HG02981 (cell line): Measurements from ENCODE around the gene SNCG.

Experiments used
- ATAC-seq: cut with Tn5 transposase; IDR thresholded peaks from one replicate; pipeline ENCODE4 v1.9.1; 2021; ENCODE audit warnings: mild to moderate bottlenecking, moderate library complexity; ENCODE audit not compliant: unreplicated experiment

SNCG gene

DNA sequence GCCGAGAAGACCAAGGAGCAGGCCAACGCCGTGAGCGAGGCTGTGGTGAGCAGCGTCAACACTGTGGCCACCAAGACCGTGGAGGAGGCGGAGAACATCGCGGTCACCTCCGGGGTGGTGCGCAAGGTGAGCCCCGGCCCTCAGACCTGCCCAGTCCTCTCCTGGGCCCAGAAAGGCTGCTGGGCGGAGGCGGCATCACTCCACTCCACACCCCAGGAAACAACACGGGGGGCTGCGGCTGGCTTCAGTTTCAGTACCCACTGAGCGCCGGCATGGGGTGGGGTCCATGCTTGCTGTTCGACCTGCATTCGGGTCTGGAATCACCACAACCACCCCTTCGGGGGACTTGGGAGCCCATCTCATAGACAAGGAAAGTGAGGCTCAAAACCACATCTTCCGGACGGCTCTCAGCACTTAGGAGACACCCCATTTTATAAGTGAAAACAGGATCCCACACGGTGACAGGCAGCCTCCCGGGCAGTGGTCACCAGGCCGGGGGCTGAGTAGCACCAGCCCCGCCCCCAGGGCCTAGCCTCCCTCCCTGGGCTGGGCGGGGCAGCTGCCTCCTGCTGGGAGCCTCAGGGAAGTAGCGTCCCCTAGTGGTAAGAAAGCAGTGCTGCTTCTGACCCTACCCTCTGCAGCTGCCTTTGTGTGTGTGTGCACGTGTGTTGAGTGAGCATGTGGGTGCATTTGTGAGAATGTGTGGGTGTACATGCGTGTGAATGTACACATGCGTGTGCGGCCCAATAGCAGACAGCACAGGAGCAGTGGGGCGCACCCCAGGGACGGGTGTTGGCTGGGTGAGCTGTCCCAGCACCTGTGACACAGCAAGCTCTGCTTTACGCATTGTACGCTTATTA is 1.8 kb downstream of the SNCG start:
- ATAC-seq: peak; percentile 66

DNA sequence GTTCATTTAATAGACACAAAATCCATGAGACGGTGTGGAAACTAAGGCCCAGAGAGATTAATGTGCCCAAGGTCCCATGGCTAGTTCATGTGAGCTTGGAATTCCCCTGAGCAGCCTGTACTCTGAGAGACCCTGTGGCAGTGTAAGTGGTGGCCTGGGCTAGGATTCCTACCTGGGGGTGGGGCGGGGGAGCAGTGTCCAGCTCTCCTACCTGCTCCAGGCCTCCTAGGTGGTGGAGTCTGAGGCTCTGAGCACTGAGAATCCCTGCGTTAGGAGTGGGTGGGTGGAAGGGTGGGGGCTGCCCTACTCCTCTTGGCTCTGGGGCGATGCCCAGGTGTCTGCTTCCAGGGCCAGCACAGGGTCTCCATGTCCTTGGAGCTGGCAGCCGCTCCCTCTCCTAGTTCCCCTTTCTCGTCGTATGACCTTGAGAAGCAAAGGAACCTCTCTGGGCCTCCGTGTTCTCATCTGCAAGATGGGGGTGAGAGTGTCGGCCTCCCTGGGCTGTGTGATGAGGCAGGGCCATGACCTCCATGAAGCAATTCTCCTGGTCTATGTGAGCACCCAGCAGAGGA is 2.5 kb downstream of the SNCG start:
- no peak for ATAC-seq

DNA sequence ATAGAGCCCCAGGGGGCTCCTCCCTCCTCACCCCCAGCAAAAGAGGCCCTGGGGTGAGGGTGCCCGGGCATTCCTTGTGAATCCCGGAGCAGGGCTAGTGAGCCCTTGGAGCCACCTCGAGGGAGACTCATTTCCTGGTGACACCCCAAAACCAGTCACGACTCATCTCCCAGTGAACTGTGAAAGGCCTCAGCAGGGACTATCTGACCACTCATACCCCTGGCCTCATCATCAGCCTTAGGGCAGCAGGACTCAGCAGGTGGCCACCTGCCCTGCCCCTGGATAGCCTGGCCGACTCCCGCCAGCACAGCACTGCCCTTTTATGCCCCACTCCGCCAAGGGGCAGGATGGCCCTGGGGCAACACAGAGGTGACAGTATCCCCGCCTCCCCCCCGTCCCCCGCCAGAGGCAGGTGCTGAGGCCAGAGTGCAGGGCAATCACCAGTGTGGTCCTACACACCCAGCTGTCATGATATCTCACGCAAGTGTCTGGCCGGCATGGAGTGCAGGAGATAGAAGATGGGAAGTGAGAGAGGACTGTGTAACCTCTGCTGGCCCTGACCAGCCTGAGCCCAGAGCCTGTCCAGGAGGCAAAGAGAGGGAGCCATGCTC is 3.2 kb downstream of the SNCG start:
- no peak for ATAC-seq

DNA sequence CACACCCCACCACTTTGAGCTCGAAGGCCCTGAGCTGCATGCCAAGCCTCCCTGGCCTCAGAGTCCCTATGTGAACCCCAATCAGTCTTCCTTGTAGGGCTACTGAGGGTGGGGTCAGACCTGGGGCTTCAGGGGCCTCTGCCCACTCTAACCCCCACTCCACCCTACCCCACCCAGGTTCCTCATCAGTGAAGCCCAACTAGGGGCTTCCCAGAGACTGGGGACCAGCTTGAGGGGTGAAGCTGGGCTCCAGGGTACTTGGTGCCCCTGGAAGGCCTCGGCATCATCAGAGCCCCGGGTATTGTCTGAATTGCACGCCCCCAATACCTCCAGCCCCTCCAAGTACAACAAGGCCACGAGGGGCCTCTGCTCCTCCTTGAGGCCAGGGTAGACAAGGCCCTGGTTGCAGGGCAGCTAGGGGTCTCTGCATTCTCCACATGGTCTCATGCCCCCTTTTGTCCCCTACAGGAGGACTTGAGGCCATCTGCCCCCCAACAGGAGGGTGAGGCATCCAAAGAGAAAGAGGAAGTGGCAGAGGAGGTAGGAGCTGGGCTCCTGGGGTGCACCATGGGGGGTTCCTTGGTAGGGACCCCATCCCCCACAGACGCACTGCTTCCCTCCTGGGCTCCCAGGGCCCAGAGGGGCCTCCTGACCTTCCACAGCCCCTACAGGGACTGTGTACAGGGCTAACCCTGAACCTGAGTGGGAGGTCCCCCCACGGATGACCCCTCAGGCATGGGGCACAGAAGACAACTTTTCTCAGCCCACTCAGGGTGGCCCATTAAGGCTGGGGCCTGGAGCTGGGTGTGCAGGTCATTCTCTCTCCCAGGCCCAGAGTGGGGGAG is 4.0 kb downstream of the SNCG start:
- ATAC-seq: no peak

DNA sequence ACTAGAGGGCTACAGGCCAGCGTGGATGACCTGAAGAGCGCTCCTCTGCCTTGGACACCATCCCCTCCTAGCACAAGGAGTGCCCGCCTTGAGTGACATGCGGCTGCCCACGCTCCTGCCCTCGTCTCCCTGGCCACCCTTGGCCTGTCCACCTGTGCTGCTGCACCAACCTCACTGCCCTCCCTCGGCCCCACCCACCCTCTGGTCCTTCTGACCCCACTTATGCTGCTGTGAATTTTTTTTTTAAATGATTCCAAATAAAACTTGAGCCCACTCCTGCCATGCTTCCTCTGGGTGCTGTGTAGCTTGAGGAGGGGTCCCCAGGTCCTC is 4.5 kb downstream of the SNCG start:
- no peak for ATAC-seq

DNA sequence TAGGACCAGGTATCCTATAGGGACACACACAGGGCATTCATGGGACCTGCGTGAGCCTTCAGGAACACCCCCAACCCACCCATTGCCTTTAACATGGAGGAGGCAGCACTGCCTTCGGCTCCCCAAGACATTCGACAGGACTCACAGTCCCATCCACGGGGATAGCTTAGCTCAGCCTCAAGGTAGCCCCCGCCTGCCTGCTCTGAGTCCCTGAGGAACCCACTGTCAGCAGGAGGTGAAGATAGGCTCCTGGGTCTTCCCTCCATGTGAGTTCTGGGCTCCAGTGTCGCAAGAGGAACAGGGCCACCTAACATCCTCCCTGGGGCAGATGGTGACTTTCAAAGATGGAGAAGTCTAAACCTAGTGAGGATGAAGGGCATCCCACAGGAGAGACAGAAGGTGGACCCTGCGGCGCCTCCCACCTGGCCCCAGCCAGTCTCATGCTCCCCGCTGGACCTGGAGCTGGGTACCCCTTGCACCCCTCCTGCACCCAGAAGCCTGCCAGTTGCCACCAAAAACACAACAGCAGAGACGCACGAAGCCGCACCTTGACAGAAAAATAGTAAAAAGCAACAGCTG is 5.0 kb downstream of the SNCG start:
- ATAC-seq: no peak

DNA sequence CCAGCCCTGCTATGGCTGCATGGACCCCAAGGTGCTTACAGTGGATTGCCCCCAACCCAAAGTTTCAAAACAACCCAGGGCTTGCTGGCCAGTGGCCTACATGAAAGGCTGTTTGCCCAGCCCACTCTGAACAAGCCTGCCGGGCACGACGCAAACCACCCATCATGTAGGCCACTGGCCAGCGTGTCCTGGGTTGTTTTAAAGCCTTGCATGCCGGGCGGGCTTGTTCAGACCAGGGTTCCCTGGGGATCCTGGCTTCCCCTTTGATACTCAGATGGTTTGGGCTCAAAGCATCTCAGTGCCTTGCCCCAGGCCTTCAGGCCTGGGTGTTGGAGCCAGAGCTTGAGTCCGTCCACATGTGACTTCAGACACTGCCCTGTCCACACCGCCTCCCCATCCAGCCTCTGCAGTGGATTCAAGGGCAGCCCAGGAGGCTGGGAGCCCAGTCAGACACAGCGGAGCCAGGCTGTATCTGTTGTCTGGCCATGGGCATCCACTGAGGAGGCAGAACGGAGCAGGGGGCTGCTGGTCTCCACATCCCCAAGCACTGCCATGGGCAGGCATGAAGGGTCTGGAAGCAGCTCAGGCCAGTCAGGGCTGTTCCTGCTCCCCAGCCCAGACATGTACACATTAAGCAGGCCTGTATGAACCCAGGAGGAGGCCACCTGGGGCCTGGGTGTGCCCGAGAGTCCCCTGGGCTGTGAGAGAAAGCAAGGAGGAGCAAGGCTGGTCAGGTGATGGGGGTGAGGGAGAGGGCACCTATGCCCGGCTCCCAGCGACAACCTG is 5.9 kb downstream of the SNCG start:
- ATAC-seq: no peak

DNA sequence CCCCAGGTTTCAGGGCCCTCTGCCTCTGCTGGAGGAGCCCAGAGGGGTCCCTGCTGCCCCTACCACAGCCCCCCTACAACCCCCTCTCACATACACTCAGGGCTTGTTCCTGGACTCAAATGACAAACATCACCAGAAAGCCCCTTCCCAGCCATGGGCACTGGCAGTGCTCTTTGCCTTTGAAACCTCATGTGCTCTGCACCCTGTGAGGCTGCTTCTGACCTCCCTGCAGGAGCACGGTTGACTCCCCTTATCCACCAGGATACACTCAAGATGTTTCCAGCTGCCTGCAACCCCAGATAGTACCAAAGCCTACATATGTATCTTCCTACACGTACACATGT is 6.4 kb downstream of the SNCG start:
- no peak for ATAC-seq

DNA sequence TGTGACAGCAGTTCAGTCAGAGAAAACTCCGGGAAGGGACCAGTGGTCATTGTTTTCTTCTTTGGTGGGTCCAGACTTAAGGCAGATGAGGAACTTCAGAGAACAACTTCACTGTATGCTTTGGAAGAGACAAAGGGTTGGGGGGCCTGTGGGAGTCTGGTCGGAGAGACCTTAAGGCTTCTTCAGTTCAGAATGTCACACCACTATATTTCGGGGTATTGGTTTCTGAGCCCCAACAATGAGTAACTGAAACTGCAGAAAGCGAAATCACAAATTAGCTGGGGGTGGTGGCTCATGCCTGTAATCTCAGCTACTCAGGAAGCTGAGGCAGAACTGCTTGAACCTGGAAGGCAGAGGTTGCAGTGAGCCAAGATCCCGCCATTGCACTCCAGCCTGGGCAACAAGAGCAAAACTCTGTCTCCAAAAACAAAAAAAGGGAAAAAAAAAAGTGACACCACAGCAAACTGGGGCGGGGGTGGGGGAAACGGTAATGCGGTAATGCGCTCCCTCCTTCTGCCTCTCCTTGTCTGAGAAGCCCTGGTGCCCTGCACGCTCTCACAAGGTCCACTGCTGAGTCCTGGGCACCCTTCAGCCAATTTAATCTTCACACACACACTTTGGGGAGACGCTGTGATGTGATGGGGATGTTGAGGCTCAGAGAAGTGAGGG is 7.7 kb downstream of the SNCG start:
- ATAC-seq: no peak

DNA sequence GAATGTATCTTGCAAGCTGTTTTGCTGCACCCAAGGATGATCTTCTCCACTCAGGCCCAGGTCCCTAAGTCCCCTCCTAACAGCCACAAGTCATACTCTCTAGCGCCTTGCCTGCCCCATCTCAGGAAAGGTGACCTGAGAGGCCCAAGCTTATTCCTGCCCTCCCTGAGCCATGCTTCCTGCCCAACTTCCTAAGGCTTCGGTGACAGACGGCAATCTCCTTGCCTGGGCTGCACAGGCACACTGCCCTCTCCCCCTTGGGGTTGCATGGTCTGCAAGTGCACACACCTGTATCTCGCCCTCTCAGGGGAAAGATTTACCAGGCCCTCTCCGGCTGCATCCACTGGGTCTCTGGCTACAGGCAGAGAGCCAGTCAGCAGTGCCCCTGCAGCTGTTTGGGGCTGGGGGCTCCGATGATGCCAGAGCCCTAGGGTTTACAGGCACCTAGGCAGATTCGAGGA is 9.1 kb downstream of the SNCG start:
- no peak for ATAC-seq

DNA sequence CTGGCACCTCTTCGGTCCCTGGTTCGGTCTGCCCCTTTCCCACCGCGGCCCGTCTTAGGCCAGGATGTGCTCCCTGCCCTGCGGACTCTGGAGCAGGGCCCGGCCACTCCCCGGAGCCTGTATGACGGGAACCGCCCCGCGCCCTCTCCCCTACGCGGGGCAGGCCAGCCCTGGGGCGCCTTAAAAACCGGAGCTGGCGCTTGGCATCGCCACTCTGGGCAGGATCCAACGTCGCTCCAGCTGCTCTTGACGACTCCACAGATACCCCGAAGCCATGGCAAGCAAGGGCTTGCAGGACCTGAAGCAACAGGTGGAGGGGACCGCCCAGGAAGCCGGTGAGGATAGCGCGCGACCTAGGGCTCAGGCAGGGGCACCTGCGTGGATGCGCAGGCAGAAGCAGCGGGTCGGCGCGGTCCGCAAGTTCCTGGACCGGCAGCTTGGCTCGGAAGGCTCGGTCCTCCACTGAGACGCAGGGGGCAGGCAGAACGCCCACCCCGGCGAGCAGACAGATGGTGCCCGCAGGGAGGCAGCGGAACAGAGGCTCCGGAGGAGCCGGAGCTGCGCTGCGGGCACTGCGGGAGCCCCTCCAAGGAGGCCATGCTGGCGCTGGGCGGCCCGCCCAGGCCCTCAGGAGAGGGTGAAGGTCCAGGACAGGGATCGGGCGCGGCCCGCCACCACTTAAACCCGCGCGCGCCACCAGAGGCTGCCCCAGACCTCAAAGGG is 10.0 kb downstream of the SNCG start, which contains the start of gene ADIRF:
ADIRF (plus strand) TSS at position 212 of the 723 bp plus-strand sequence; CDS start at position 275, 63 bp downstream.
- no peak for ATAC-seq

DNA sequence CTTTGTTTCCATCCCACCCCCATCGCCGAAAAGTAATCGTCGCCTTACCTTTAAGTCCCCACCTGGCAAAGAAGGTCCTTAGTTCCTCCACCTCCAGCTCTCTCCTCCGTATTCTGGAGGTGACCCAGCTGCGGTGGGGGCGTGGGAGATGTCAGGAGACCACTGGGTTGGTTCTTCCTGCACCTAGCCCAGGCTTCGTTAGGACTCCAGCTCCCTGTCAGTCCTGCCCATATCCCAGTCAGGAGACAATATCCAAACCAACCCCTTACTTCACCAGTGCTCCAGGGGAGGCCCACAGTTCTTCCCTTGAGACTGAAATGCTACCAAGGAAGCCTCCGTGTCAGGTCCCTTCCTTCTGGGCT is 10.6 kb downstream of the SNCG start:
- no peak for ATAC-seq

DNA sequence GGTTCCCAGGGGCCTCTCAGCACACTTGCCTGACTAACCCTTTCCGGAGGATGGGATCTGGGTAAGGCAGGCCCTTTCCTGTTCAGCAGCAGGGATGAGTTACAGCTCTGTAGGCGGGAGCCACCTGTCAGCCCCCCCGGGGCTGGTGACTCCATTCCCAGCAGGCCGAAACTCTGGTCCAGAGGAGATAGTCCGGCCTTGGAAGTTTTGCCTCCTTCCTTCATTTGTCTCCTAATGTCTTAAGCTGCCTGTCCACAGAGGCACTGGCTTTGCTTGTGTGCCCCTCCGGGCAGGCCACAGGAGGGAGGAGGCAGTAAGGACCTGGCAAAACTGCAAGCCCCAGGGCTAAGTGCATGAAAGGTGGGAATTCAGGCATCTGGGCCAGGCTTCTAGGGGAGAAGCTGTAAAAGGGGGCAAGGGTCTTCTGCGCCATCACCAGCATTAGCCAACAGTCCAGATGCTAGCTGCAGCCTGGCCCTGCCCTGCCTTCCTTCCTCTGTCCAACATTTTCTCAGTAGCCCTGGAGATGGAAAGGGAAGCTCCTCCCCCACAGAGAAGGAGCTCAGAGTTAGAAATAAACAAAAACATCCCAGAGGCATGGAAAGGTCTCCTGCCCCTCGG is 11.1 kb downstream of the SNCG start:
- ATAC-seq: no peak

DNA sequence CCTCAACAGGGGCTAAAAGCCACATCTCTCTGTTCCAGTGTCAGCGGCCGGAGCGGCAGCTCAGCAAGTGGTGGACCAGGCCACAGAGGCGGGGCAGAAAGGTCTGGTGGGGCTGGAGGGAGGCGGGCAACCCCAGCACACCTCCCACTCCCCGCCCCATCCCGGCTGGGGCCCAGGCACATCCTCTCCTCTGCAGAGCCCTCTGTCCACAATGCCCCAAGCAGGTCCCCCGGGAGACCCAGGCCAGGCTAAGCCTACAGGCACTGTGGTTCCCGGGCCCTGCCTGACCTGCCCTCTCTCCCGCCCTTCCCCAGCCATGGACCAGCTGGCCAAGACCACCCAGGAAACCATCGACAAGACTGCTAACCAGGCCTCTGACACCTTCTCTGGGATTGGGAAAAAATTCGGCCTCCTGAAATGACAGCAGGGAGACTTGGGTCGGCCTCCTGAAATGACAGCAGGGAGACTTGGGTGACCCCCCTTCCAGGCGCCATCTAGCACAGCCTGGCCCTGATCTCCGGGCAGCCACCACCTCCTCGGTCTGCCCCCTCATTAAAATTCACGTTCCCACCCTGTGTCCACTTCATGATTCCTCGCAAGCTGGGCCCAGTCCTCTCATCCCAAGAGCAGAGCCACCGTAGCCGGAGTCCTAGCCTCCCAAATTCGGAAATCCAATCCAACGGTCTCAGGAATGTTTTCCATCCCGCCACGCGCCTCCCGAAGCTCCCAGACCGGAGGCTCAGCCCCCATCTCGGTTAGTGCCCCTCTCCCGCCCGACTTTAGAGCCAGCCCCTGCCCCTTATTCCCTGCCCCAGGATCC is 12.0 kb downstream of the SNCG start:
- ATAC-seq: no peak

DNA sequence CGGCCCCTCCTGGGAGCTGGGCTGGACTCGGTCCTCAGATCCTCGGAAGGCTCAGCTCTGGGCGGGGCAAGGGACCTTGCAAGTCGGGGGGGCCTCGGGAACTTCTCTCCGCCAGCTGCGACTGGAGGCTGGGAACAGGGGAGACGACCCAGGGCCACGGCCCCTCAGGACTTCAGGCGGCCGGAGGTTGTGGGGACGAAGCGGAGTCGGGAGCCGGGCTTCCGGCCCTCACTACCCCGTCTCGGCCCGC is 12.5 kb downstream of the SNCG start:
- ATAC-seq: no peak

DNA sequence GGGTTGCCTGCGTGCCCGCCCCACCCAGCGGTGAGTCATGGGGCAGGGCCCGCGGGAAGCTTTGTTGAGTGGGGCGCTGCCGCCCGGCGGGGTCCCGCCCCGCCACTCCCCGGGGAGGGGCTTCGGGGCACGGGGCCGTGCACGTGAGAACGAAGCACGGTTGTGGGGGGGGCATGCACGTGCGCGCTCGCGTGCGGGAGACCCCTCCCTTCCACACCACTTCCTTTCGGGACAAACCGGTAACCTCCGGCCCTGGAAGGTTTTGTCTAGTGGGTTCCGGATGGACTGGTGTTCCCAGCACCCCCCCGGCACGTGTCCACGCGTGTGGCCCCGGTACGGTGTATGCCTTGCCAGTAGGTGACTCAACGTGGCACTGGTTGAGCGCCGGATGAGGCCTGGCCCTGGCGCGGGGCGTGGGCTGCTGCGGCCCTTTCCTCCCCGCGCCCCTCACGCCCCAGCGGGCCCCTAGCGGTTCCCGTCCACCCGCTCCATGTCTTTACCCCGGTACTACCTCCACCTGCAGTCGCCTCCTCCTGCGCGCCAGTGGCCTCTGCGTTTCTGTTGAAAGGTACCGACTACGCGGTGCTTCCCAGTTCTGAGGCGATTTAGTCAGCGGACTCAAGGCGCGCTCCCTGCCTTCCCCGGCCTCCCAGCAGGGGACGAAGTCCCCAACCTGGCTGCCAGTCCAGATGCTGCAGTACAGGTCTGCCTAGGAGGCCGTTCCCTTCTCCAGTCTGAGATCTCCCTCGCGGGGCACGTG is 13.0 kb downstream of the SNCG start:
- peak; percentile 72 for ATAC-seq

DNA sequence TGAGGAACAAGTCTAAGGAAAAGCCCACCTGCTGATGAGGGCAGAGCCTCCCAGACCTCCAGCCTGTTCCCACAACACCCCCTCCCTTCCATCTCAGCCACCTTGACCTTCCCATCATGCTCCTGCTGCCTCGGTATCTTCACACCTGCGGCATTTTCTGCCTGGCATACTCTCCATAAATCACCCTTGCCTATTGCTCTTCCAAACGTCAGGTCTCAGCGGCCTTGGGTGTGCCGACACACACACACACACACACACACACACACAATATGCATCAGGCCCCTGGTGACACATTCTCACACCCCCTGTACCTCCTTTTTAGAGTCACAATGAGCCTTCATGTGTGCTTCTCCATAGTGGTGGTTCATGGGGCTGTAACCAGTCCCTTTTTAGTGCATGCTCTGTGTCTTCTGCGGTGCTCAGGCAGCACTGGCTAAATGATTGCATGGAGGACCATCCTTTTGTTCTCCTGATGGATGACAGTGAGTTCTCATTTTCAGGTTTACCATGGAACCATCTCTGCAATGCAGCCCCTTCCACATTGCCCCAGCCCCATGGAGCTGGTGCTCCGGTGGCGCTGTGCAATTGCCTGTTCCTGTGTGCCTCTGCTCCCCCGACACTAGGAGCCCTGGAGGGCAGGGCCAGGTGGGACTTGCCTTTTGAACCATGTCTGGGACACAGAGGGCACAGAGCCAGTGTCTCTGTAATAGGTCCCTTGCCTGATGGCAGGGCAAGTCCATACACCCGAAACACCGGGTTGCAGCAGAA is 14.4 kb downstream of the SNCG start:
- no peak for ATAC-seq
